ENCODE results near the gene C10orf71.

Gene C10orf71

GRCh38 chr10:49282306-49282705, 16.7 kb upstream of the C10orf71 start:
- Histone ChIP-seq H3K79me2 (ENCODE audit: insufficient read depth, low read length) (no peaks in the 10 kb centered on the region), H3K4me2 (ENCODE audit: insufficient read depth, low read length) (no peak overlapping the region), H3K27me3 (ENCODE audit: insufficient read depth, low read length, poor library complexity) (no peaks in the 10 kb centered on the region), H3K4me3 (ENCODE audit: low read depth in 1 of 2, low read length in 2 of 2) (no peak overlapping the region), H3K9me3 (ENCODE audit: insufficient read depth, low read length, severe bottlenecking) (no peaks in the 10 kb centered on the region), H3K9ac (ENCODE audit: low read depth, low read length) (no peak overlapping the region), H3K36me3 (ENCODE audit: insufficient read depth, low read length) (no peaks in the 10 kb centered on the region), H3K27ac (ENCODE audit: low read length) (no peak overlapping the region), H2AFZ (ENCODE audit: low read depth, low read length) (no peak overlapping the region), H4K20me1 (ENCODE audit: insufficient read depth, low read length) (no peaks in the 10 kb centered on the region), H3K4me1 (ENCODE audit: insufficient read depth, low read length) (no peaks in the 10 kb centered on the region)
- ATAC-seq (ENCODE audit: insufficient read depth, low read depth) = no peak
- DNase-seq = no peak
- no peak for TF ChIP-seq EZH2 (IDR thresholded peaks at IDR 0.05; ENCODE audit: borderline replicate concordance, low read depth, low read length, severe bottlenecking)
- TF ChIP-seq CTCF (IDR thresholded peaks at IDR 0.05; ENCODE audit: borderline replicate concordance, extremely low read depth, low read length, poor library complexity, severe bottlenecking) = no peak

GRCh38 chr10:49282879-49283341, 16.1 kb upstream of the C10orf71 start:
- ATAC-seq (ENCODE audit: insufficient read depth, low read depth) = no peak
- Histone ChIP-seq H3K4me1 (ENCODE audit: insufficient read depth, low read length) (no peaks in the 10 kb centered on the region), H3K79me2 (ENCODE audit: insufficient read depth, low read length) (no peaks in the 10 kb centered on the region), H3K4me2 (ENCODE audit: insufficient read depth, low read length) (no peak overlapping the region), H3K4me3 (ENCODE audit: low read depth in 1 of 2, low read length in 2 of 2) (no peak overlapping the region), H3K9me3 (ENCODE audit: insufficient read depth, low read length, severe bottlenecking) (no peaks in the 10 kb centered on the region), H2AFZ (ENCODE audit: low read depth, low read length) (no peak overlapping the region), H3K27ac (ENCODE audit: low read length) (no peak overlapping the region), H4K20me1 (ENCODE audit: insufficient read depth, low read length) (no peaks in the 10 kb centered on the region), H3K9ac (ENCODE audit: low read depth, low read length) (no peak overlapping the region), H3K36me3 (ENCODE audit: insufficient read depth, low read length) (no peaks in the 10 kb centered on the region), H3K27me3 (ENCODE audit: insufficient read depth, low read length, poor library complexity) (no peaks in the 10 kb centered on the region)
- DNase-seq = no peak
- TF ChIP-seq CTCF (IDR thresholded peaks at IDR 0.05; ENCODE audit: borderline replicate concordance, extremely low read depth, low read length, poor library complexity, severe bottlenecking) (no peak), EZH2 (IDR thresholded peaks at IDR 0.05; ENCODE audit: borderline replicate concordance, low read depth, low read length, severe bottlenecking) (no peak)

GRCh38 chr10:49283491-49283890, 15.5 kb upstream of the C10orf71 start:
- no peak overlapping the region for H3K4me3 ChIP-seq (ENCODE audit: low read depth in 1 of 2, low read length in 2 of 2)
- H4K20me1 ChIP-seq (ENCODE audit: insufficient read depth, low read length) = no peaks in the 10 kb centered on the region
- H2AFZ ChIP-seq (ENCODE audit: low read depth, low read length) = no peak overlapping the region
- H3K79me2 ChIP-seq (ENCODE audit: insufficient read depth, low read length) = no peaks in the 10 kb centered on the region
- H3K4me2 ChIP-seq (ENCODE audit: insufficient read depth, low read length) = no peak overlapping the region
- DNase-seq = no peak
- H3K27ac ChIP-seq (ENCODE audit: low read length) = no peak overlapping the region
- no peak for TF ChIP-seq EZH2 (IDR thresholded peaks at IDR 0.05; ENCODE audit: borderline replicate concordance, low read depth, low read length, severe bottlenecking)
- TF ChIP-seq CTCF (IDR thresholded peaks at IDR 0.05; ENCODE audit: borderline replicate concordance, extremely low read depth, low read length, poor library complexity, severe bottlenecking) = no peak
- H3K27me3 ChIP-seq (ENCODE audit: insufficient read depth, low read length, poor library complexity) = no peaks in the 10 kb centered on the region
- no peaks in the 10 kb centered on the region for H3K9me3 ChIP-seq (ENCODE audit: insufficient read depth, low read length, severe bottlenecking)
- H3K9ac ChIP-seq (ENCODE audit: low read depth, low read length) = no peak overlapping the region
- no peaks in the 10 kb centered on the region for H3K4me1 ChIP-seq (ENCODE audit: insufficient read depth, low read length)
- no peak for ATAC-seq (ENCODE audit: insufficient read depth, low read depth)
- no peaks in the 10 kb centered on the region for H3K36me3 ChIP-seq (ENCODE audit: insufficient read depth, low read length)

- H3K4me2 ChIP-seq (ENCODE audit: insufficient read depth, low read length) = no peak overlapping the region
- no peak overlapping the region for H3K9ac ChIP-seq (ENCODE audit: low read depth, low read length)
- H3K4me1 ChIP-seq (ENCODE audit: insufficient read depth, low read length) = no peaks in the 10 kb centered on the region
- H2AFZ ChIP-seq (ENCODE audit: low read depth, low read length) = no peak overlapping the region
- H3K9me3 ChIP-seq (ENCODE audit: insufficient read depth, low read length, severe bottlenecking) = no peaks in the 10 kb centered on the region
- TF ChIP-seq EZH2 (IDR thresholded peaks at IDR 0.05; ENCODE audit: borderline replicate concordance, low read depth, low read length, severe bottlenecking) (no peak), CTCF (IDR thresholded peaks at IDR 0.05; ENCODE audit: borderline replicate concordance, extremely low read depth, low read length, poor library complexity, severe bottlenecking) (no peak)
- ATAC-seq (ENCODE audit: insufficient read depth, low read depth) = no peak
- no peak overlapping the region for H3K27ac ChIP-seq (ENCODE audit: low read length)
- H3K27me3 ChIP-seq (ENCODE audit: insufficient read depth, low read length, poor library complexity) = no peaks in the 10 kb centered on the region
- no peaks in the 10 kb centered on the region for H3K36me3 ChIP-seq (ENCODE audit: insufficient read depth, low read length)
- H3K79me2 ChIP-seq (ENCODE audit: insufficient read depth, low read length) = no peaks in the 10 kb centered on the region
- no peak for DNase-seq
- no peaks in the 10 kb centered on the region for H4K20me1 ChIP-seq (ENCODE audit: insufficient read depth, low read length)
- H3K4me3 ChIP-seq (ENCODE audit: low read depth in 1 of 2, low read length in 2 of 2) = no peak overlapping the region
Observed at GRCh38 chr10:49284356-49284755, 14.6 kb upstream of the C10orf71 start.
